GM10266 (cell line): Measurements from ENCODE around the gene GTF3C1.

Source experiments
- DNase-seq: peaks from one replicate; pipeline ENCODE4 v3.0.0; 2012; ENCODE audit errors: extremely low spot score
- TF ChIP-seq, protein P1 (sequence below): IDR thresholded peaks from 2 replicates; pipeline ENCODE4 v1.5.1; 2012; ENCODE audit warnings: mild to moderate bottlenecking, low read depth; ENCODE audit not compliant: control insufficient read depth, insufficient read depth; ENCODE audit errors: missing control alignments

The GTF3C1 gene

DNA sequence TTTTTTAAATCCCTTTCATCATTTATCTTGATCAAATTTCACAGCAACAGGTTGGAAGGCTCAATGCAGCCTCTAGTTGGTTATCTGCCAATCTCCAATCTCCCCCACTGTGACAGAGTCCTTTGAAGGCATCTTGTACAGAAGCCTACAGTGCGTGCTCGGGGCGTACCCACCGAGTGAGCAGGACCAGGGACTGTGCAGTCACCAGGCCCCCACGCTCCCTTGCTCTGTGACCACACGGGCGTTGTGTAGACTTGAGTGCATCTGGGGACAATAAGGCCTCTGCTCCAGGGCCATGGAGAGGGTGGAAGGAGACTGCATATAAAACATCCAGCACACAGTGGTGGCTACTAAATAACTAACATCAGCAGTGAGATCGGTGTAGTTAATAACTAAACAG, 63.4 kb downstream of the GTF3C1 start:
- DNase-seq: no peak
- TF ChIP-seq, protein P1, sequence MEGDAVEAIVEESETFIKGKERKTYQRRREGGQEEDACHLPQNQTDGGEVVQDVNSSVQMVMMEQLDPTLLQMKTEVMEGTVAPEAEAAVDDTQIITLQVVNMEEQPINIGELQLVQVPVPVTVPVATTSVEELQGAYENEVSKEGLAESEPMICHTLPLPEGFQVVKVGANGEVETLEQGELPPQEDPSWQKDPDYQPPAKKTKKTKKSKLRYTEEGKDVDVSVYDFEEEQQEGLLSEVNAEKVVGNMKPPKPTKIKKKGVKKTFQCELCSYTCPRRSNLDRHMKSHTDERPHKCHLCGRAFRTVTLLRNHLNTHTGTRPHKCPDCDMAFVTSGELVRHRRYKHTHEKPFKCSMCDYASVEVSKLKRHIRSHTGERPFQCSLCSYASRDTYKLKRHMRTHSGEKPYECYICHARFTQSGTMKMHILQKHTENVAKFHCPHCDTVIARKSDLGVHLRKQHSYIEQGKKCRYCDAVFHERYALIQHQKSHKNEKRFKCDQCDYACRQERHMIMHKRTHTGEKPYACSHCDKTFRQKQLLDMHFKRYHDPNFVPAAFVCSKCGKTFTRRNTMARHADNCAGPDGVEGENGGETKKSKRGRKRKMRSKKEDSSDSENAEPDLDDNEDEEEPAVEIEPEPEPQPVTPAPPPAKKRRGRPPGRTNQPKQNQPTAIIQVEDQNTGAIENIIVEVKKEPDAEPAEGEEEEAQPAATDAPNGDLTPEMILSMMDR: no peak

- TF ChIP-seq, protein P1: no peak
- no peak for DNase-seq
These were observed 63.9 kb downstream of the GTF3C1 start for GRCh38 chr16:27485811-27486210.

GRCh38 chr16:27485126-27485525, 64.6 kb downstream of the GTF3C1 start:
- TF ChIP-seq, protein P1: no peak
- no peak for DNase-seq

DNA sequence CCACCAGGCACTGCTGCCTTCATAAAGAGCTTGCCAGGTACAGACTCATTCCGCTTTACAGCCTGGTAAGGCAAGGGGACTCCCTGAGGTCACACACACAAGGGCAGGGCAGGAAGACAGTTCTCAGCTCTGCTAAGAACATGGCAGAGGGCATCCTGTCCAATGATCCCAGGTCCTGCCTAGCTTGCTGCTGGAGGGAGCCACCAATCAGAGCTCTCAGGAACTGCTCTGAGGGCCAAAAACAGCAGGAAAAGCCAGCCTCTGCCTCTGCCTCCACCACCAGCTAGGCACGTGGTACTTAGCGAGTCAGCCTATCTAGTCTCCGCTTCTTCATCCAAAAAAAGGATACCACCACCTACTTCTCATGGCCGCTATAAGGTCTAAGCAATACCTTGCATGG, 66.1 kb downstream of the GTF3C1 start:
- TF ChIP-seq, protein P1: no peak
- DNase-seq: no peak

DNA sequence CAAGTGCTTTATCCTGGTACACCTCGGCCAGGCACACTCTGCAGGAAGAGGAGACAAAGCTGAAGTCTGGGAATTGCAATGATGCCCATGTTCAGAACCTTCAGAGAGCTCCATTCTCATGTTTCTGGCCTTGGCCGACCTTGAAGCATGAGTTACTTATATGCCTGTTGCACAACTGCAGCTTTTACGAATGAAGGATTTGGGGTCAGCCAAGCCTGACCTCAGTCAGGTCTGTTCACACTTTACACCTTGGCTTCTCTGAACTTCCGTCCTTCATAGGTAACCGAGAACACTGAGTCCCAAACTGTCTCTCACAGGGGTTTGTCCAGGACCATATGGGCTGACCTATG, 66.7 kb downstream of the GTF3C1 start:
- TF ChIP-seq, protein P1: no peak
- DNase-seq: no peak

GRCh38 chr16:27482397-27483087, 67.2 kb downstream of the GTF3C1 start:
- TF ChIP-seq, protein P1: no peak
- DNase-seq: no peak

DNA sequence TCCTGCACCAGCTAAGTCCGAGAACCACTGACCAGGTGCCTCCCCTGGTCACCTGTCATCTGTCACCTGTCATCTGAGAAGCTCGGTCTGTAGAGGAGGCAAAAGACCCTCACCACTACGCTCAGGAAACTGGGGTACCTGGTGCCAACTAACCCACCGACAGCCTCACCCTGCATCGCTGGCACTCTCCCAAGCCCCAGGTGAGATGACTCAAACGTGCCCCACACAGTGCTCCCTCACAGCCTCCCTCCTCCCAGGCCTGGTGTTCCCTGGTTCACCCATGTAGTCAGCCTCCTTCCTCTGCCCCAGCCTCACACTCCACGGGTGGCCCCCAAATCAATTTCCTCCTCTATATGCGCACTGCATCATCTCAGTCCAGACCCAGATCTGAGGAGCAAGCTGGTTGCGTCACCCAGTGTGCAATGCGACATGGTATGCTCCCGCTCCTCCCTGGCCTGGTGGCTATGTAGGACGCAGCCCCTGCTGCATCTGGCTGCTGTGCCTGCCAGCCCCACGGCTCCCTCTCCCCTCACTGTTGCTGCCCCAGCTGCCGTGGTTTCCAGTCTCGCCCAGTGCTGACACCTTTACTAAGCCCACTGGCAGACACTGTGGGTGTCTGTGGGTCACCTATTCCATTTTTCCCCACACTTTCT, 68.3 kb downstream of the GTF3C1 start:
- TF ChIP-seq, protein P1: no peak
- no peak for DNase-seq
